HG03108 (cell line): Measurements from ENCODE around the gene CKAP5.

Experiments used
- ATAC-seq: cut with Tn5 transposase; IDR thresholded peaks from one replicate; pipeline ENCODE4 v1.9.1; 2021; ENCODE audit warnings: moderate library complexity; ENCODE audit not compliant: unreplicated experiment

Gene CKAP5

DNA sequence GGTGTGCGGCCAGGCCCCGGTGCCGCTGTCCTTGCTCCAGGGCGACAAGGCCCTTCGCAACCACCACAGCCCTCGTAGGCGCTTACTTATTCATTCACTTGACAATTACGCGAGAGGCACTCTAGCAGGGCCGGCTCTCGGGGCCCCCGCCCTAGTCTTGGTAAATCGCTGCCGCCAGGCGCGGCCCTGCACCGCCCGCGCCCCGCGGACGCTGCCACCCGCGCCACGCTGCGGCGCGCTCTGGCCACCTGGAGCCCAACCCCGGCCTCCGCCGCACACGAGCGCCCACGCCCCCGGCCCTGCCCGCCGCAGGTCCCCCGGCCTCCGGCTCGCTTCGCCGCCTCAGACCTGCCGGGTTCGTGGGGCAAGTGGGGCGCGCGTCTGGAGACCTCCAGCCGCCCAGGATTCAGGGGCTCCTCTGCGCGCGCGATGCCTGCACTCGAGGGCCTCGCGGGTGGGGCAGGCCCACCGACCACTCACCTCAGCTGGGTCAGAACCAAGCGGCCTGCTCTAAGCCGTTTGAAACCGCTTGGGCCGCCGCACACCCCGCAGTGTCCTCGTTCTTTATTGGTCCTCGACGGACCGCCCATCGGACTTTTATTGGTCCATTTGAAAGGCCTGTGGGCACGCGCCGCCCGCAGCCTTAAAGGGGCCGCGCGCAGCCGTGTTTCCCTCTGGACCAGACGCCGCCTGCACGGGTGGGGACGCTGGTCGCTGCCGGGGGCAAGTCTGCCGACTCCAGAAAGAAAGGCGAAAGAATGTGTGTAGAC lies at the start of gene CKAP5:
TSS of gene CKAP5 (minus strand) at position 541 of the 770 bp plus-strand sequence. CDS start 25,049 bp downstream, outside the sequence.
- ATAC-seq = peak; percentile 94

DNA sequence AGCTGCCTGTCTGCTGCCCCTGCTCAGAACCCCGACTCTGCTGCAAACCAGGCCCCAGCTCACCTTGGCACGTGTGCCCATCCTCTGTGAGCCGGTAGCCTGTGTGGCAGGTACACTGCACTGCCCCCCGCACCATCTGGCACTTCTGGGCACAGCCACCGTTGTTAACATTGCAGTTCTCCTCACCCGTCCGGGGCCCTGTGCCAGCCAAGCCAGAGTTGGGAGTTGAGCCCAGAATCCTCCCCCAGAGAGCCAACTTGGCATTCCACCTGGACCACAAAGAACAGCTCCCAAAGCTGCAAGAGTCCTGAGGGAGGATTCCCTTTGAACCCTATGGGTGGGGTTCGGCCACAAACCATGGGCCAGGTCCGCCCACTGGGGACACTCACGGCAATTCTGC lies 49.7 kb upstream of the CKAP5 start:
- no peak for ATAC-seq

DNA sequence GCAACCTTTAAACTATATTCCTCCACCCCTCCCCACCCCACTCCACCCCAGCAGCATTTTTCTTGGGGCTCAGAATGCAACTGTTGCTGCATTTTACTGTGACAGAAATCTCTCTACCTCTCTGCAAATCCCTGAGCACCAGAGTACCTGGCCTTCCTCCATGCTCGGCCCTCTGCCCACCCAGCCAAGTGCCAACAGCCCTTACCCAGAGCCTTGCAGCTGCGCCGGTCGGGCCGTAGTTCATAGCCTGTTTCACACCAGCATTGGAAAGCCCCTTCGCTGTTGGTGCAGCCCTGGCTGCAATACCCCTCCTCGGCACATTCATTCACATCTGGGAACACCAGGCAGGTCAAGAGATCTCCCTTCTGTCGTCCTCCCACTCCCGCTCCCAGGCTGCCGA lies 48.9 kb upstream of the CKAP5 start:
- ATAC-seq = no peak

DNA sequence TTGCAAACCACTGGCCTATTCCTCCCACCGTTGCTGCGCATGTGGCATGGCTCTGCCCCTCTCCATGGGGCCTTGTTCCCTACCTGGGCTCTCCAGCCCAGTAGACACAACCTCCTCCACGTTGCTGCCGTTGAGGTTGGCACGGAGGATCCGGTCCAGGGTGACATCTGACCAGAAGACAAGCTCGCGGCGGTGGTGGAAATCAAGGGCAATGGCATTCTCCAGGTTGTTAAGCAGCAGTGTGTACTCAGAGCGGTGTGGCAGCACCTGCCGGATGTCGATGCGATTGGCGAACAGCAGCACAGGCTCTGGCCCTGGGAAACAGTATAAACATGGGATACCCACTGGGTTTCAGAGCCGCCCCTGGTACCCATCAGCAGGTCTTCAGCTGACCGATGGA lies 48.4 kb upstream of the CKAP5 start:
- ATAC-seq = no peak

DNA sequence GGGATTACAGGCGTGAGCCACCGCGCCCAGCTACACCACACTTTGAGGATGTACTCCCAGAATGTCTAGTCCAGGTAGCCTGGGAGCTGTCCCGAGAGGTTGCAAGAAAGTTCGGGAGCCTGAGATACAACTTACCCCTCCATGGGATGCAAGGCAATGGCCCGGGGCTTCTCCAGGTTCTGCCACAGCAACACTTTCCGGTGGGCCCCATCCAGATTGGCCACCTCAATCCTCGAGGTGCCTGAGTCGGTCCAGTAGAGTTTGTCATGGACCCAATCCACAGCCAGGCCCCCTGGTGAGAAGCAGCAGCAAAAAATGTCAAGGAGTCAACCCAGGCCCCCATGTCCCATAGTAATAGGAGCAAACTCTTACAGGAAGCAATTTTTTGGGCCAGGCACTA lies 46.8 kb upstream of the CKAP5 start:
- ATAC-seq = no peak

DNA sequence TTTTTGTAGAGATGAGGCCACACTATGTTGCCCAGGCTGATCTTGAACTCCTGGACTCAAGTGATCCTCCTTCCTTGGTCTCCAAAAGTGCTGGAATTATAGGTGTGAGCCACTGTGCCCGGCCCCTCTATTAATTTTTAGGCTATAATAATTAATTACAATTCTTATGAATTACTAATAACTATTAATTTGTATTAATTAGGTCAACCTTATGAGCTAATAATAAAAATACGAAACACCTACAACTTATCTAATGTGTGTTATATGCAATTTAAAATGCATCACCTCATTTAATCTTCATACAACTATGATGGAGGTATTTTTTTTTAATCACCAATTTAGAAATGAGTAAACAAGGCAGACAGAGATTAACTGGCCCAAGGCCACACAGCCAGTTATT lies 46.0 kb upstream of the CKAP5 start:
- no peak for ATAC-seq

DNA sequence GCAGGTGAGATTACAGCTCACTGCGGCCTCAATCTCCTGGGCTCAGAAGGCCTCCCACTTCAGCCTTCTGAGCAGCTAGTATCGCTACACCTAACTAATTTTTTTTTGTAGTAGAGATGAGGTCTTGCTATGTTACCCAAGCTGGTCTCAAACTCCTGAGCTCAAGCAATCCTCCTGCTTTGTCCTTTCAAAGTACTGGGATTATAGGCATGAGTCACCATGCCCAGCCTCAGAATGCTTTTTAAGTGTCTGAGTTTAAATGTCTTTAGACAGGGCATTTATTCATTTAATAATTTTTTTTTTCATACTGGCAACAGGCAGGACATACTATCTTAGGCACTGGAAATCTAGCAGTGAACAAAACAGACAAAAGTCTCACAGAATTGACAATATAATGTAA lies 44.6 kb upstream of the CKAP5 start:
- ATAC-seq = no peak

DNA sequence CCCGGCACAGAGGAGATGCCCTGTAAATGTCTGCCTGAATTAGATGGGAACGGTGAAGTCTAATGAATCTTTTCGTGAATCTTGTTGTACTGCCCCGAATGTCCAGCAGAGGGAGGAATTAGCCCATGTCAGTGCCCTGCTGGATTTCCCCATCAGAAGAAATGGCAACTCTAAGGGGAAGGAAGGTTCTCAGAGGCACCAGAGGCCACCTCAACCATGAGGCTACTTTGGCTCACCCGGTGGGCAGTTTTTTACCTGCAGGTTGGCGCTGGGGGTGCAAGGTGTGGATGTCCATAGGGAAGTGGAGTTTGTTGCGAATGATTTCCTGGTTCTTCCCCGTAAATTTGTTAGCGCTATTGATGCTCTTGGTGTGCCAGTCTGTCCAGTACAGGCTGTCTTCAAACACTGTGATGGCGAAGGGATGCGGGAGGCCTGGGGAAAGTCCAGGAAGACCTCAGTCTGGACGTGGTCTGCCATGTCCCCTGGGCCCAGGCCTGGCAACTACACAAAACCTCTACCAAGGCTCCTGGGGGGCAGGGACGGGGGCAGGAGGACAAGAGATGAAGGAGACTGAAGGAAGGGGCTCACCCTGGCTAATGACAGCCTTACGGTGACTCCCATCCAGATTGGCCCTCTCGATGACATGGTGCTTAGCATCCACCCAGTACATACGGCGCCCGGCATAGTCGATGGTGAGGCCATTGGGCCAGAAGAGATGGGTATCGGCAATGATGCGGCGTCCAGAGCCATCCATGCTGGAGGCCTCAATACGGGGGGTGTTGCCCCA lies 43.8 kb upstream of the CKAP5 start:
- peak; percentile 63 for ATAC-seq

DNA sequence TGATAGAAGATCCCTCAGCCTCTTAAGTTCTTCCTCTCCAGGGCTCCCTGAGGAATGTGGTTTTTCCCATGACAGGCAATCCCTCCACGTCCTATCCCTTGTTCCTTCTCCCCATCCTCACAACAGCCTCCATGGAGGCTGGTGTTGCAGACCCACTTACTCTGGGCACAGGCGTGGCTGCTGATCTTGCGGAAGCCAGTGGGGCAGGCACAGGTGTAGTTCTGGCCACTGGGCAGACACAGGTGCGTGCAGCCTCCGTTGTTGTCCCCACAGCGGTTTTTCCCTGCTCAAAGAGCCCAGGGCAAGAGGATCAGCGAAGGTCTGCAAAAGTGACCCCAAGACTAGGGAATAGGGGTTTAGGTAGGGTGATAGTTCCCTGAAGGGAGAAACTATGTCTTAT lies 43.2 kb upstream of the CKAP5 start:
- ATAC-seq = no peak

DNA sequence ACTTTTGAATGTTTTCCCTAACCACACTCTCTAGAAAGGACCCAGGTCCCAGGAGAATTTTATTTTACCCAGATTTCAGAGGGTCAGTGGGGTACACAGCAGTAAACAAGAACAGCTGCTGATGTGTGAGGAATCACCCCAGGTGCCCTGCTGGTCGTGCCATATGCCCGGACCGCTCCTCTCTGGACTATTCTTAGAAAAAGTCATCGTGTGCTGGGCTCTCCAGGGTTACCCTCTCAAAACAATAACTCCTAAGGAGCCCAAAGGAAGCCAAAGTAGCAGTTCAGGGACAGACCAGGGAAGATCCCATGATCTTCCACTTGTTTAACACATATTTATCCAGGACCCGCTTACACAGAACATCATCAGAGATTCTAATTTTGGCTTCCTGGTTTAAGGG lies 42.6 kb upstream of the CKAP5 start:
- ATAC-seq = no peak

DNA sequence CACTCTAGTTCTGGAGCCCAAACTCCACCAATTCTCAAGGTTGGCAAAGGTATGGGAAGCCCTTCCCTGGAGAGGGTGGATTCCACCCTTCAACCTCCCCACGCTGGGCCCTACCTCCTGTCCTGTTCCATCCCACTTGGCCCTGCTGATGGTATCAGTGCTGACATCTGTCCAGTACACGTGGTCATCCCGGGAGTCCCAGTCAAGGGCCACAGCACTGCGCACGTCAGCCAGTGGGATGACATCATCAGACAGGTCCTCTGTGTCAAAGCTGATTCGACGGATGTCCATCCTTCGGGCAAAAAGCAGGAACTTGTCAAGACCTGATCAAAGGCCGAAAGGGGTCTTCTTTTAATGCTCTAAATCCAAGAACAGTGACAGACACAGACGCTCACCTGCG lies 40.1 kb upstream of the CKAP5 start:
- ATAC-seq = no peak

DNA sequence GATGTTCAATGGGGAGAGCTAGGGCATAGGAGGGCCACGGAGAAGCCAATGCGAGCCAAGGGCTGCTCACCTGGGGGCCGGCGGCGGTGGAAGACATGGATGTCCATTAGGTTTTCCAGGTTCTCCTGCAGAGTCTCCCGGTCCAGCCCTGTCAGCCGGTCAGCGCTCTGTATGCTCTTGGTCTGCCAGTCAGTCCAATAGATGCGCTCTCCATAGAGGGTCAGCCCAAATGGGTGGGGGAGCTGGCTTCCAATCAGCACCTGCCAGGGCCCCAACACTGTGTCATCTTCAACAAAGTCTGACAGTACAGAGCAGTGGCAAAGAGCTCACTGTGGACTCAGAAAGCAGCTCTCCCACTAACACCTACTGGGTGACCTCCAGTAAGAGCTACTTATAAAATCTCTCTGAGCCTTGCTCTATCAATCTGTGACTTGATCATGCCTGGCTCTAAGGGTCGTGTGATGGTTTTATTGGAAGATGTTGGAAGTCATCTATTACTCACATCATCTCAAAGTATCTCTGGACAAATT lies 33.0 kb upstream of the CKAP5 start:
- no peak for ATAC-seq

DNA sequence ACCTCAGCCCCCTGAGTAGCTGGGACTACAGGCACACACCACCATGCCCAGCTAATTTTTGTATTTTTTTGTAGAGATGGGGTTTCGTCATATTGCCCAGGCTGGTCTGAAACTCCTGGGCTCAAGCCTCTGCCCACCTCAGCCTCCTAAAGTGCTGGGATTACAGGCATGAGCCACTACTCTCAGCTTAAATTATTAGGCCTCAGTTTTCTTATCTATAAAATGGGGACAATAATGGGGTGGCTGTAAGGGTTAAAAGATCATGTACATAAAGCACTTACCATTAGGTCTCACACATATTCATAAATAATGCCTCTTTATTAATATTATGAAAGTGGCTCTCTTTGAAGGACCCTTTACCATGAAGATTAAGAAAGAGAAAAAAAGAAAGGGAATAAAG lies 31.5 kb upstream of the CKAP5 start:
- ATAC-seq = no peak

DNA sequence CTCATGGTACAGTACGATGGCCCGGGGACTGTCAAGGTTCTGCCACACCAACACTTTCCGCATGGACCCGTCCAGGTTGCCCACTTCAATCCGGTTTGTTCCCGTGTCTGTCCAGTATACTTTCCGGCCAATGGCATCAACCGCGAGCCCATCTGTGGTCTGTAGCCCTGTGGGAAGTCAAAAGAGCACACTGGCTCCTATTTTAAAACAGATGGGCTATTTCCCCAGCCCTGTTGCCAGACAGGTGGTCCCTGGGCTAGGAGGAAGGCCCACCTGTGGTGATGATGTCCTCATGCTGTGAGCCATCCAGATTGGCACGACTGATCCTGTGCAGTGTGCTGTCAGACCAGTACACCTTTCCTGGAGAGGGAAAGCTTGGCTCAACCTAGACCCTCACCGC lies 30.4 kb upstream of the CKAP5 start:
- ATAC-seq = no peak

DNA sequence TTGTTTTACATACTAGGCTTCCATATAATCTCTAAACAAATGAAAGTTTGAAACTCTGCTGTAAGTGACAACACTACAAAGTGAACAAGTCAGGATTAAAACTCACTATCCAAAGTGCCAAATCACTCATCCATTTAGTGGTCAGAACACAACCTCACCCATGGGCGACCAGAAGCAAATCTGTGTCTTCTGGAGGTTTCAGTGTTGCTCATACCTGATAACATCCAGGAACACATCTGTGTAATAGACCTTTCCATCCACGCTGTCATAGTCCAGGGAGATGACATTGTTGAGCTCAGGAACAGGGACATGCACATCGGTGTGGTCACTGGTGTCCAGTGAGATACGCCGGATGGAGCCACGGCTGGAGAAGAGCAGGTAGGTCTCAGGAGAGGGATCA lies 28.5 kb upstream of the CKAP5 start:
- no peak for ATAC-seq

DNA sequence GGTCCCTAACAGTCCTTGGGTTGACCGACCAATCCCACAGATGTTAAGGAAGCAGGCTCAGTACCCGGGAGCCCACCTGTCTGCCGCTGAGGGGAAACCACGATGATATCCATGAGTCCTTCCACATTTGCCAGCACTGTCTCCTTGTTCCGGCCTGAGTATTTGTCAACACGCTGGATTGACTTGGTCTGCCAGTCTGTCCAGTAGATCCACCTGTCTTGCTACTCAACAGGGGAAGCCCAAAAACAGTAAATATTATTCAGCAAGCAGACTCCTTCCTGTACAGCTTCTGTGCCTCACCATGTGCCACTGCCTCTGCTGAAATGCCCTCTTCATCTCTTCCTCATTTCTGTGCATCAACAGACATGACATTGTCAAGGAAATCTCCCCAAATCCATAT lies 22.8 kb upstream of the CKAP5 start:
- no peak for ATAC-seq

DNA sequence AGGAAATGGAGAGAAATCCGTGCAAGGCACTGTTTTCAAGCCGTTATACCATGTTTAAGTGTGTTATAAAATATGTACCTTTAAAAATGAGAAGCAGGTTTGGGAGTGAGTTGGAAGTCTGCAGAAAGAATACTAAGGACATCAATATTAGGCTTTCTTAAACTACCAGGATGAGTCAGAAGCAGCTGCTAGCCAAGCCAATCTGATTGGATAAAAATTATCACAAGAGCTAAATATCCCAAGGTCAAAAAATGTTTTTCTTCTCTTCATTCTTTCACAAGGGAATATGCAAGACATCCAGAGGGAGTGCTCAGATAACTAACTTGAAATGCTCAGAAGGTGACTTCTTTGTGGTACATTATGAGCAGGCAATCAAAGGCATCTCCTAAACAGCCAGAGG lies 19.3 kb upstream of the CKAP5 start:
- no peak for ATAC-seq

DNA sequence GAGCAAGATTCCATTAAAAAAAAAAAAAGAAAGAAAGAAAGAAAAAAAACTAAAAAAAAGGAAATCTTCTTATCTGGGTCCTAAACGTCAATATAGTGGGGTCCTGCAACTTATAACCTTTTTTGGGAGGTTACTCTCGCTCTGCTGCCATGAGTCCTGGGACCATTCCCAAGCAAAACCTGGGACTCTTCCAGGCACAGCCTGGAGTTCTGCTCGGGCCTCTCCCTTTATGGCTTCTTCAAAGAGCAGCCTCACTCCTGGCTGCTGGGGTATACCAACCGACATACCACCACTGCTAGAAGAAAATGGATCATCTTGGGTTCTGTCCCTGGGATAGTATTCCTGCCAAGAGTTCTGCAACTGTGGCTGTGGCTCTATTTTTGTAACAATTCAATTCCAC lies 14.1 kb upstream of the CKAP5 start:
- ATAC-seq = no peak

DNA sequence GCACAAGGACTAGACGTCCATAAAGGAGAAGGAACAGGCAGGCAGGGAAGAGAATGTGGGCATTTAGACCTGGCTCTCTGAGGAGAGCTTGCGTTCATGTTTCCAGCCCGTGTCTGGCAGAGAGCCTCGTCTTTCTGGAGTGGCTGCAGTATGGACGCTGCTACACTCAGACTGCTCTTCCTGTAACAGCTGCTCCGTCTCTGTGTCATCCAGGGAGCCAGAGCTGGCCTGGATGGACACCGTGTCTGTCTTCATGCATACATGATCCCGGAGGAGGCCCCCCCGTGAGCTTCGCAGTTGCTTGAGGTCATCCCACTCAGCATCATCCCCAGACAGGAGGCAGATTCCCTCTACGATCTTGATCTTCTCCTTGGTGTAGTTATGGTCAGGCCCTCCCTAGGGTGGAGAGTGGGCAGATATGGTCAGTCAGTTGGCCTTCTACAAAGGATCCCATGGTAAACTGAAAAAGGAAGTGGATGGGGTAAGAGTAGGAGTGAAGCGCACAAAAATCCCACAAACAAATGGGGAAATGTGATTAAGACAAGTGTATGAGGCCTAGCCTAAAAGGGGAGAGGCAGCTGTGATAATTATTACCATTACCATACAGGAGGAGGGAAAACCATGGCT lies 13.0 kb upstream of the CKAP5 start:
- ATAC-seq = no peak

DNA sequence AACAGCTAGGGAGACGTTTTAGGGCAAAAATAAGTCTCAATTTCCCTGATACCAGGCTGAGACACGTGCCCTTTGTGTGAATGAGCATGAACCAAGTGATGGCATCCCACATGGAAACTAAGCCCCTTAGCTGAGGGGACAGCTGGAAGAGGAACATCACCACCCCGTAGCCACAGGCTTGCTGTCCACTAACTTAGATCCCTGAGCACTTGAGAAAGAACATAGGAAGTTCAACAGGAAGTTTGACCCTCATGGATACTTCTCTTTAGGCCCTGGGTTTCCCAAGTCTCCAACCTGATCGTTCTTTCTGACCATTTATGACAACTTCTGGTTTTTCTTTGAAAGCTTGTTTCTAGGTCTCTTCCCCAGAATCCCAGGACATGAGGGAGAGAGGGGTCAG lies 11.6 kb upstream of the CKAP5 start:
- ATAC-seq = no peak

DNA sequence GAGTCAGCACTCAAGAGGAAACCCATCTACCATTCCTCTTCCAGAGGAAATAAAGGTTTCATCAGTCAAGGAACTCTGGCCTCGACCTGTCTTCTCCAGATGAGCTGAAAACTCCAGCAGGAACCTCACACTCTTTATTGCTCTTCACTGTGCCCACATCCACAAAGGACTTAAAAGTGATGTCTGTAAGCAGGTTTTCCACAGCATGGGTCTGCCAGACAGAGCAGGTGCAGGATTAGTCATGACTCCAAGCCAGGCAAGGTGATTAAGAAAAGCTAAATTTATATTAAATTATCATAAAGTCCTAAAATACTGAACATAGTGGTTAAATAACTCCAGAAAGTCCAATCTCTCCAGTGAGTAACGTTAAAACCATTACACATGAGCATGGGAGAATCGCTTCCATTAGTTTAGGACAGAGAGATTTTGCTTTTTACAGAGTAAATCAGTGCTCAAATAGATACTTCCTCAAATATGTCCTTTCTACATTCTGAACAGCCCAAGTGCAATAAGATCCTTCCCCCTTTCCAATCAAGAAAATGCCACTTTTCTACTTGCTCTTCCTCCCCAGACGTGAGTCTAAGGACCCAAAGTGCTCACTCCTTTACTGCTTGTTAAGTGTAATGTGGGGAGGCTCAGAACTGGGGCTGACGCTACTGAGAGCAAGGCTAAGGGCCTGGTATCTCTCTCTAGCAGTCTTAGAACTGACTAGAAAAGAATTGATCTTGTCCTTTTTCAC lies 10.7 kb upstream of the CKAP5 start:
- ATAC-seq = no peak
